GM21528 (cell line): ENCODE data around the gene PLA2G10.
"Not testable (repeated sequence)": the region's sequence is repeated elsewhere in the genome, so short reads cannot be mapped to it uniquely, and the experiment has no call there.

Experiments
- ATAC-seq: cut with Tn5 transposase; IDR thresholded peaks from one replicate; pipeline ENCODE4 v1.9.1; 2021; ENCODE audit warnings: mild to moderate bottlenecking, moderate library complexity; ENCODE audit not compliant: unreplicated experiment, low FRiP score

PLA2G10 gene

DNA sequence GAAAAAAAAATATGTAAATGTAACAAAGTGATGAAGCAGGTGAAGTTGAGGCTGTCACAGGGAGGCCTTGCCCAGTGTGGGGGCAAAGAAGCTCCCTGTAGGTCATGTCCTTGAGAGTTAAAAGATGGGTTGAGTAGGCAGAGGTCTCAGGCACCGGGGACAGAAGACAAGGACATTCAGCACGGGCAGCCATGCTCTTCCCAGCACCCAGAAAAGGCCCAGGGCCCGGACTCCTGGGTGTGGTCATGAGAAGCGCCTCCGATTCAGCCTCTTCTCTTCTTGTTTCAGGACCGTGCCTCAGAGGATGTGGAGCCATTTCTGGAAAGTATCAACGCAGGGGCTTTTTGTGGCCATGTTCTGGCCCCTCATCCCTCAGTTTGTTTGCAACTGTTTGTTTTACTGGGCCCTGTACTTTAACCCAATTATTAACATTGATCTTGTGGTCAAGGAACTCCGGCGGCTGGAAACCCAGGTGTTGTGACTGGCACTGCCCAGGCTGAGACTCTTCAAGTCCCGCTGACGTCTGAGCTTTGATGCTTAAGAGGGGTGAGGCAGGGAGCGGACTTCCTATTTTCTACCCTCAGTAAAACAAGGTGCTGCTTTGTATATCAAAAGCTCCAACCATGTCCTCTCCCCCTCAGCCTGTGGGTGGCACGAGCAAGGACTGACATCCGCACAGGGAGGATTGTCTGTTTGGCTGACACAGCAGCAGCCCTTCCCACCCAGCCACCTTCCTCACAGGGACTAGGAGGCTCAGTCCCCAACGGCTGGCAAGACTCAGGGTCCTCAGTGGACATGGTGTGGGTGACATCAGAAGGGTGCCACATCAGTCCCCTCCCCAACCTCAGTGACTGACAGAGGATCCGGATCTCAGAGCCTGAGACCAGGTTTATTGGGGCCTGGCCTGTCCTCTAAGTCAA is 26.5 kb downstream of the PLA2G10 start:
- no peak for ATAC-seq

DNA sequence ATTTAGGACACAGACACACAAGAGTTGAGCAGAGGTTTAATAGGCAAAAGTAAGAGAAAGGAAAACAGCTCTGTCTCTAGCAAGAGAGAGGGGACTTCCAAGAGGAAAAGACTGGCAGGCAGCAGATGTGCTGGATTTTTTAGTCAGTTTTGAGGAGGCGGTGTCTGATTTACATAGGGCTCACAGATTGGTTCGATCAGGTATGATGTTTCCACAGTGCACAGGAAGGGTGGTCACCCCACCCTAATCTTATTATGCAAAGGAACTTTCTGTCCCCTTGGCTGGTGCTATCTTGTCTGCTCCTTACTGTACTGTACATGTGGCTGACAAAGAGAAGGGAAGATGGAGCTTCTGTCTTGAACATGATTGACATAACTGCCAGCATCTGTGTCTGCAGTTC is 36.0 kb downstream of the PLA2G10 start:
- peak; percentile 86 for ATAC-seq

DNA sequence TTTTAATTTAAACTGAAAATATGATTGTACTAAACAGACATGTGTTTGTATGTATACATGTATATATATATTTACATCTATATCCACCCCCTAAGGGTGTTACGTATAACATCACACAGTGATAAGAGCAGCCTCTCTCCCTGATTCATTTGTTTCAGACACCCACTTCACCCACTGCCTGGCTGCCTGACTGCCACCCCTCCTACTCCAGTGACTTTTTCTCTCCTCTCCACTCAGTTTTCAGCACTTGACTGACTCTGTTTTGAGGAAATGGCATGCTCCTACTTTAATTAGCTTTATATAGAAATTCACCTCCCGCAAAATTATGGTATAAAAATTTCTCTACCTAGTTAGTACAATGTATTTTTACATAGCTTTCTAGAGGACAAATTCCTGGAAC is 41.4 kb downstream of the PLA2G10 start:
- ATAC-seq = no peak

DNA sequence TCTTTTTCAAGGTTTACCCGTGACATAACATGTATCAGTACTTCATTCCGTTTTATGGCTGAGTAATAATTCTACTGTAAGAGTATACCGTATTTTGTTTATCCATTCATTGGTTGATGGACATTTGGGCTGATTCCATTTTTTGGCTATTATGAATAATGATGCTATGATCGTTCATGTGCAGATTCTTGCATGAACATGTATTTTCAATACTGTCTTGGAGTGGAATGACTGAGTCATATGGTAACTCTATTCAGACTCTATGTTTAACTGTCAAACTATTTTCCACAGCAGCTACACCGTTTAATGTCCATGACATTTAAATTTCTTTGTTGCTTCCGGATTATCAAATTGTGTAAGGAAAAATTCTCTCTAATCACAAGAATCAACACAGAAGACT is 43.5 kb downstream of the PLA2G10 start:
- ATAC-seq = no peak

DNA sequence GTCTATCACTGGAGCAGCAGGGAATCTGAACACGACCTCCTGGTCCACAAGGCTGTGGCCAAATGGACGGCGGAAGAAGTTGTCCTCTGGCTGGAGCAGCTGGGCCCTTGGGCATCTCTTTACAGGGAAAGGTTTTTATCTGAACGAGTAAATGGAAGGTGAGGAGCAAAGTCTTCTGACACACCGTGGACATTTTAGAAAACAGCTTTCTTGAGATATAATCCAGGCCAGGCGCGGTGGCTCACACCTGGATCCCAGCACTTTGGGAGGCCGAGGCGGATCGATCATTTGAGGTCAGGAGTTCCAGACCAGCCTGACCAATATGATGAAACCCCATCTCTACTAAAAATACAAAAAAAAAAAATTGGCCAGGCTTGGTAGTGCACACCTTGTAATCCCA is 44.3 kb downstream of the PLA2G10 start:
- ATAC-seq = no peak

DNA sequence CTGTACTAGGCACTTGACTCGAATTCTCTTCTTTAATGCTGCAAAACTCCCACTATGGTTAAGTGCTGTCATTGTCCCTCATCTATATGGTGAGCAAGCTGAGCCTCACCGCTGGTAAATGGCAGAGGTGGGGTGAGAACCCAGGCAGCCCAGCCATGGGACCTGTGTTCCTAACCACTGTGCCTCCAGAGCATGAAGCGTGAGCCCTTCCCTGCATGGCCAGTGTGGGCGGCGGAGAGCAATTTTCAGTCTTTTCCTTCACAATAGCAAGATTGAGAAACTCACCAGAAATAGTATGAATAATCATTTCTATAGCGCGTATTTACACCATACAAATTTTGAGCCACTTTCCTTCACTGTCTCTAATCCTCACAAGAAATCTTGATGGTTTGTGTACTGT is 52.2 kb downstream of the PLA2G10 start:
- ATAC-seq = no peak

DNA sequence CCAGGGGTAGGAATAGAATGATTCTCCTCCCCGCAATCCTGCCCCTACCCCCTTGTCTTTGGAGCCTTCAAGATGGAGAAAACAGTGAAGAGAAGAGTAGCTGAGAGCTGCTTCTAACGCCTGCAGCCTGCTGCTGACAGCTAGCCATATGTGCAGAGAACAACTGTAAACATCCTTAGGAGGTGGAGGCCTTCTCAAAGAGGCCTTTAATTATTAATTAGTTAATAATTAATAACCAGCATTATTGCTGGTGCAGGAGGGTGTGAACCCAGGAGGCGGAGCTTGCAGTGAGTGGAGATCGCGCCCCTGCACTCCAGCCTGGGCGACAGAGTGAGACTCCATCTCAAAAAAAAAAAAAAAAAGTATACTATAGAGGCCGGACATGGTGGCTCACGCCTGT is 52.9 kb downstream of the PLA2G10 start:
- no peak for ATAC-seq

DNA sequence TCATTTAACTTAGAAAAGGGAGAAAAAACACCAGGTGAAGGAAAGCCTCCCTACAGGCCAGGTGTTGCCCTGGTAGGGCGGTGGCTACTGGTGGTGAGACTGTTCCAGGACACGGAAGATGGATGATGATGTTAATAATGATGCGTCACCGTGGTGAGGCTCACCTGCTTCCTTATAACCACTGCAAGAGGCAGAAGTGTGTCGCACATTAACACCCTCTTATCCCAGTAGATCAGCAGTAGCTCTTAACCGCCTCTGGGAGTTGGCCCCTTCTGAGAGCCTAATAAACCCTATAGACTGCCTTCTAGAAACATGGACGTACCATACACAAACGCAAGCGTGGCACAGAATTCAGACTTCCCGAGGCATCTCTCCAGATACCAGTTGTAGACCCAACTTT is 53.6 kb downstream of the PLA2G10 start:
- ATAC-seq = no peak

DNA sequence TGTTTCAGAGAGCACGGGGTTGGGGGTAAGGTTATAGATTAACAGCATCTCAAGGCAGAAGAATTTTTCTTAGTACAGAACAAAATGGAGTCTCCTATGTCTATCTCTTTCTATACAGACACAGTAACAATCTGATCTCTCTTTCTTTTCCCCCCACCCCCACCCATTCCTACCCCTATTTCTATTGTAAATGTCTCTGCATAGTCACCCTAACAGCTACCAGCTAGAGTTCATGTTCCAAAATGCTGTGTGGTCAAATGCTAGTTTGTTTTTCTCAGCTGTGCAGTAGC is 57.2 kb downstream of the PLA2G10 start:
- ATAC-seq = not testable (repeated sequence)

DNA sequence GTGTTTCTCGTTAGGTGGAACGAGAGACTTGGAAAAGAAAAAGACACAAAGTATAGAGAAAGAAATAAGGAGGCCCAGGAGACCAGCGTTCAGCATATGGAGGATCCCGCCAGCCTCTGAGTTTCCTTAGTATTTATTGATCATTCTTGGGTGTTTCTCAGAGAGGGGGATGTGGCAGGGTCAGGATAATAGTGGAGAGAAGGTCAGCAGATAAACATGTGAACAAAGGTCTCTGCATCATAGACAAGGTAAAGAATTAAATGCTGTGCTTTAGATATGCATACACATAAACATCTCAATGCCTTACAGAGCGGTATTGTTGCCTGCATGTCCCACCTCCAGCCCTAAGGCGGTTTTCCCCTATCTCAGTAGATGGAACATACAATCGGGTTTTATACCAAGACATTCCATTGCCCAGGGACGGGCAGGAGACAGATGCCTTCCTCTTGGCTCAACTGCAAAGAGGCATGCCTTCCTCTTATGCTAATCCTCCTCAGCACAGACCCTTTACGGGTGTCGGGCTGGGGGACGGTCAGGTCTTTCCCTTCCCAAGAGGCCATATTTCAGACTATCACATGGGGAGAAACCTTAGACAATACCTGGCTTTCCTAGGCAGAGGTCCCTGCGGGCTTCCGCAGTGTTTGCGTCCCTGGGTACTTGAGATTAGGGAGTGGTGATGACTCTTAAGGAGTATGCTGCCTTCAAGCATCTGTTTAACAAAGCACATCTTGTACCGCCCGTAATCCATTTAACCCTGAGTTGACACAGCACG is 57.7 kb downstream of the PLA2G10 start:
- ATAC-seq = not testable (repeated sequence)

DNA sequence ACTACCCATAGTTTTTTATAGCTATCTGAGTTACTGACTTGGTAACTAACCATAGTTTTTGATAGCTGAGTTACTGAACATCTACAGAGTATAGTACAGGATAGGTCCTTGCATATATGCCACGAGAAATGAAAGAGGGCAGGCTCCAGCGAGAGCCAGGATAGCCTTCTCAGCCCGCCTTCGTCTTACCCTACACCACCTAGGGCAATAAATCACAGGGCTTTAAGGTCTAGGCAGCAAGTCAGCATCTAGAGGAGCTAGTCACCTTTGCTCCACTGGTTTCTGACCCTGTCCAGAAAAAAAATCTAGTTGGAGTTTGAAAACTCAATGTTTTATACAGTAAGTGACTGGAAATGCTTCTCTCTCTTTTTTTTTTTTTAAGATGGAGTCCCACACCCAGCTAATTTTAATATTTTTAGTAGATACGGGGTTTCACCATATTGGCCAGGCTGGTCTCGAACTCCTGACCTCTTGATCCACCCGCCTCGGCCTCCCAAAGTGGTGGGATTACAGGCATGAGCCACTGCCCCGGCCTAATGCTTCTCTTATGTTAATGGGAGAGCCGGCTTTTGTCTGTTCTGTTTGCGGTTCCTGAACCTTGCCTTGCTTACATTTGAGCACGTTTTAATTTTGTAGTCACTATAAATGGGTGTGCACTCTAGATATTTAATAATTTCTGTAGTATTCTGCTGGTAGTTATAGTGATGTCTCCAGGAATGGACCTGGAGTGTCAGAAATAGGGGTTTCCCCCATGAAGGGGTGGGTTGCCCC is 58.5 kb downstream of the PLA2G10 start:
- no peak for ATAC-seq

DNA sequence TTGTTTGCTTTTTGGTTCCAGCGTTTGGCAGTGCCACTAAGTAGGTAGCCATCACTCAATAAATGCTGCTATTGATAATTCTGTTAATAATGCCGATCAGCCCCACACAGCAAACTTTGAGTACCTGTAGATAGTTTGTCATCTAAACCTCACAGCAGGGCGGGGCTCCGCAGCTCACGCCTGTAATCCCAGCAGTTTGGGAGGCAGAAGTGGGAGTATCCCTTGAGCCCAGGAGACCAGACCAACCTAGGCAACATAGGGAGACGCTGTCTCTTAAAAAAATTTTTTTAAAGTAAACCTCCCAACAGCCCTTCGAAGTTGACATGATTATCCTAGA is 59.8 kb downstream of the PLA2G10 start:
- ATAC-seq = no peak

DNA sequence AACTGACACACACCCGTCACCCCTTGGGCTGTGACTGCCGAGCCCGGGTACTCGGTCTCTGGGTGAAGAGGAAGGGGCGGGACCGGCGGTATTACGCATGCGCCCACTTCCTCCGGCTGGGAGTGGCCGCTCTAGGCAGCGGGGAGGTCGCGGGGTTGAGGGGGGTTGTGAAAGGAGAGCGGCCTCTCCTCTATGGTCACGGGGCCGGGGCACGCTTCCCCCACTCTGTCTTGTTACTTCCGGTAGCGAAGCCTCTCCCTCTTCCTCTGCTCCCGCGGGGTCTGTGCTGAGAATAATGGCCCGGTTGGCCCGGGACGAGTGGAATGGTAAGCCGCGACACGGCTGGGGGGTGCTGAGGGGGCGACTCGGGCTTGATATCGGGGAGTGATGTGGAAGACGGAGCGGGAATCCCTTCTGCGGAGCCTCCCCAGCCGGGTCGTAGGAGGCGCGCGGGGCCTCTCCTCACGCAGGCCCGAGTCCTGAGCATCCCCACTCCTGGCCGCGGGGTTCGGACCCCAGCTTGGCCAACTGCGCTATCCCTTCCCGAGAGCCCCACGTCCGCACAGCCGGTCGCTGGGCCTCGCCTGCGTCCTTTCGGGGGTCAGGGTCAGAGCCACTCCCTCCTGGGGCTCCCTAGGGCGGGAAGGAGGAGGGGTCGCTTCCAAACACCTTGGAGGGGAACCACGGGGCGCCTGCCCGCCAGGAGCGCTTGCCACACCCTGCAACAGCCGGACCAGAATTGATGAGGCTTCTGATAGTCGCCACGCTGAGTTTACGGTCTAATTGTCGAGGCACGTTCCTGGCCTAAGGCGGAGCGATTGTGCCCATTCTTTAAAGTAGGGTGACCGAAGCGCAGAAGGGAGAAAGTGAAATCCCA is 61.2 kb downstream of the PLA2G10 start, which contains the start of gene BFAR:
Gene BFAR, plus strand, starts transcription at position 259 of the 877 bp plus-strand sequence. CDS start 11,396 bp downstream, outside the sequence.
- ATAC-seq = peak; percentile 74

DNA sequence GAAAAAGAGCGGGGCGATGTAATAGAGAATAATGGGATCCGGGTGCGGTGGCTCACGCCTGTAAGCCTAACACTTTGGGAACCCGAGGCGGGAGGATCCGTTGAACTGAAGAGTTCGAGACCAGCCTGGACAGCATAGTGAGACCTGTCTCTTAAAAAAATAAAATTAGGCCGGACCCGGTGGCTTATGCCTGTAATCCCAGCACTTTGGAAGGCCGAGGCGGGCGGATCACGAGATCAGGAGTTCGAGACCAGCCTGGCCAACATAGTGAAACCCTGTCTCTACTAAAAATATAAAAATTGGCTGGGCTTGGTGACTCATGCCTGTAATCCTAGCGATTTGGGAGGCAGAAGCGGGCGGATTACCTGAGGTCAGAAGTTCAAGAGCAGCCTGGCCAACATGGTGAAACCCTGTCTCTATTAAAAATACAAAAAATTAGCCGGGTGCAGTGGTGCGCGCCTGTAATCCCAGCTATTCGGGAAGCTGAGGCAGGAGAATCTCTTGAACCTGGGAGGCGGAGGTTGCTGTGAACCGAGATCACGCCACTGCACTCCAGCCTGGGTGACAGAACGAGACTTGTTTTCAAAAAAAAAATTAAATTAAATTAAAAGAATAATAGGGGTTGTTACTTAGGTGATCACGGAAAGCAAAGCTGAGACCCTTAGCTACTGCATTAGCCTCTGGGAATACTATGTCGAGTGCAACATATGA is 63.3 kb downstream of the PLA2G10 start:
- ATAC-seq = not testable (repeated sequence)

DNA sequence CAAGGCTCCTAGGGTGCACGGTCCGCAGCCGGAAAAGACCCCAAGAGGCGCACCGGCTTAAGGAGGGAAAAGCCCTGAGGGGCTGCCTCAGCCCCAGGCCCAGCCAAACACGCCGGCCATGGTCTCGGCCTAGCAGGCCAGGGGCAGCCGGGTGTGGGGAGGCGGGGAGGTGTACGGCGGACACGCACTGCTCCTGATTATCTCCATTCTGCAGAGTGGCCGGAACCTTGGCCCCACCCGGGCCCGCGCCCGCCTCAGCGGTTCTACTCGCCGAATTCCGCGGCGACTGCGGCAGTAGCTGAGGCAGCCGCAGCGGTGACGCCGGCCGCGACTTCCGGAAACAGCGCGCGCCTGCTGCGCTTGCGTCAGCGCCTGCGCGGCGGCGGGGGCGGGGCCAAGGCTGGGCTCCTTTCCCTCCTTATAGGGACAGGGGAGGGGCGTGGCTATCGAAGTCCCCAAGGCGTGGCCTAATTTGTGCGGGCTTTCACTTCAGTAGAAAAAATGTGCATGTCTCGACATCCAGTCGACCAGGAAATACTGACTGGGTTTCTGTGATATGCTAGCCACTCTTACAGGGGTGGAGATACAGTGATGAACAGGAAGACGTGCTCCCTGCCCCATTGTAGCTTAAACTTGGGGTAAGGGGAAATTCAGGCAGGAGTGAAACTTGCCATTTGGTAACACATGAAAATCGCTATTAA is 64.0 kb downstream of the PLA2G10 start, which contains the start of gene PARN:
Gene PARN, minus strand, starts transcription at position 342 of the 701 bp plus-strand sequence. Its CDS starts 135 bp downstream, at position 207.
- ATAC-seq = peak; percentile 49

DNA sequence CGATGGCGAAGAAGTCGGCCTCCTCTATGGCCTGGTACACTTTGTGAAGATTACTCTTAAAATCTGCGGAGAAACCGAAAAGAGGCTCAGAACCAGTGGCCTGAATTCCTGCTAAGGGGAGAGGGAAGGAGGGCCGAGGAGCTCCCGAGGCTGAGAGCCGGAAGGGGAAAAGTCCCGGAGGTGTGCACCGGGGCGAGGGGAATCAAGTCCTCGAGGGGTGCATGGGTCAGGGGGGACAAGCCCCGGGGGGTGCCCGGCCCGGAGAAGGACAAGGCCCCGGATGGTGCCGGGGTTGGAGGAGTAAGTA is 64.5 kb downstream of the PLA2G10 start:
- ATAC-seq = no peak

DNA sequence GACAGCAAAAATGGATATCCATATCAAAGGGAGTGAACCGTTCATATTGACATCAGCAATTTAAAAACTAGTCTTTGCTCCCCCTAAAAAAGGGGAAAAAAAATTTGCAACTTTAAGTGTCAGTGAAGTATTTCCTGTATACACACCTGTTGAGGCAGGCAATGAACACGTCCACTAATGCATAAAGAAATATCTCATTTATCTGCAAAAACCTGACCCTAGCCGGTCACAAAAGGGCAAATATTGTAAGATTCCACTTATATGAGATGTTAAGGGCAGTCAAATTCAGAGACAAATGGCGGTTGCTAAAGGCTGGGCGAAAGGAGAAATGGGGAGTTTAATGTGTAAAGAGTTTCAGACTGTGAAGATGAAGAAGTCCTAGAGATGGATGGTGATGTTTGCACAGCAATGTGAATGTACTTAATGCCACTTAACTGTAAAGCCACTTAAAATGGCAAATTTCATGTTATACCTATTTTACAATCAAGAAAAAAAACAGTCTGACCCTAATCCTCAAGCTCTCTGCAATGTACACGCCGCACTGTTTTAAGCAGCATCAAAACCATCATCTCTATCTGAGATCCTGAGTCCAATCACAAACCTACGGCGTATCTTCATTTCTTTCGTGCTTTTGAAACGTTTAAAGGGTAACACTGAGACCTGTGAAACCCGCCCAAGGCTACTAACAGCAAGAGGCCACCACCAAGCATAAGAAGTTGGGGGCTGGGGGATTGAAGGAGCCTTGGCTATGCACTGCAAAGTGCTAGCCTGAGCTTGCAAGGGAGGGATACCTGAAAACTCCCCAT is 65.1 kb downstream of the PLA2G10 start:
- ATAC-seq = no peak

DNA sequence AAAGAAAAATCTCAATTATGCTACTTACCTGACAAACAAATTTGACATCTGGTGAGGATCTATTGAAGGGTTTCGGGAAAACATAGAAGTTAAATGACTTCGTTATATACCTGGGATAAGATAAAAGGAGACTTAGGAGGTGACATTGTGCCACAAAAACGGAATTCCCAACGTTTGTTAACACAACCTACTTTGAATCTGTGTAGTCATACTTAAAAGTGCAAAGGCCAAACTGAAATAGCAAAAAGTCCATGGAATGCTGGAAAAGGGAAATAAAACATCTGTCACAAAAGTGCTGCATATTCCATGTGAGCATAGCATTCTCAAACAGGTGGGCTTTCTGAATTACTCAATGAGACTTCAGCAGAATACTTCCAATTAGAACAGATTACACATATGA is 67.0 kb downstream of the PLA2G10 start:
- ATAC-seq = no peak
